ENCODE data around the gene LRBA. TPM values are rescaled to one million over a fixed set of nuclear protein-coding genes. Genes with fewer than 3 reads are reported as not detected.

The LRBA gene
- total RNA-seq, 1 donor from 2014 or later: 68.0 TPM

- no peaks in the 10 kb centered on the region for H3K27me3 ChIP-seq
- H3K36me3 ChIP-seq: no peaks in the 10 kb centered on the region
- peaks cover 22% of the 10 kb centered on the region for H3K4me1 ChIP-seq
- DNase-seq (ENCODE audit: extremely low spot score in 2 of 2): no peak
- H3K9me3 ChIP-seq: no peaks in the 10 kb centered on the region
- H3K27ac ChIP-seq: no peak overlapping the region
- intact Hi-C loops (cut with DNase I): no loop called here
- no peak for TF ChIP-seq POLR2A (IDR thresholded peaks at IDR 0.05)
- no peak for TF ChIP-seq POLR2AphosphoS5 (IDR thresholded peaks at IDR 0.05; ENCODE audit: insufficient read depth in 1 of 2, low read depth in 1 of 2)
- TF ChIP-seq CTCF (IDR thresholded peaks at IDR 0.05): no peak
- H3K4me3 ChIP-seq: no peak overlapping the region
These were observed 40.3 kb downstream of the LRBA start for GRCh38 chr4:150974750-150975149.

GRCh38 chr4:150974252-150974640 lies 40.8 kb downstream of the LRBA start:
- H3K36me3 ChIP-seq: no peaks in the 10 kb centered on the region
- no peaks in the 10 kb centered on the region for H3K9me3 ChIP-seq
- peaks cover 22% of the 10 kb centered on the region for H3K4me1 ChIP-seq
- TF ChIP-seq CTCF (IDR thresholded peaks at IDR 0.05): no peak
- no peak for TF ChIP-seq POLR2A (IDR thresholded peaks at IDR 0.05)
- no peak for TF ChIP-seq POLR2AphosphoS5 (IDR thresholded peaks at IDR 0.05; ENCODE audit: insufficient read depth in 1 of 2, low read depth in 1 of 2)
- H3K4me3 ChIP-seq: no peak overlapping the region
- no peak for DNase-seq (ENCODE audit: extremely low spot score in 2 of 2)
- H3K27me3 ChIP-seq: no peaks in the 10 kb centered on the region
- intact Hi-C loops (cut with DNase I): no loop called here
- no peak overlapping the region for H3K27ac ChIP-seq

- no peak for TF ChIP-seq CTCF (IDR thresholded peaks at IDR 0.05)
- no peak for TF ChIP-seq POLR2AphosphoS5 (IDR thresholded peaks at IDR 0.05; ENCODE audit: insufficient read depth in 1 of 2, low read depth in 1 of 2)
- TF ChIP-seq POLR2A (IDR thresholded peaks at IDR 0.05): no peak
- DNase-seq (ENCODE audit: extremely low spot score in 2 of 2): no peak
- H3K4me3 ChIP-seq: no peak overlapping the region
- no peaks in the 10 kb centered on the region for H3K36me3 ChIP-seq
- intact Hi-C loops (cut with DNase I): no loop called here
- H3K27ac ChIP-seq: no peak overlapping the region
- peaks cover 22% of the 10 kb centered on the region for H3K4me1 ChIP-seq
- no peaks in the 10 kb centered on the region for H3K9me3 ChIP-seq
- H3K27me3 ChIP-seq: no peaks in the 10 kb centered on the region
These were observed 41.3 kb downstream of the LRBA start for GRCh38 chr4:150973626-150974251.

- intact Hi-C loops (cut with DNase I): no loop called here
- DNase-seq (ENCODE audit: extremely low spot score in 2 of 2): no peak
- Histone ChIP-seq H3K4me1 (peaks cover 22% of the 10 kb centered on the region), H3K4me3 (no peak overlapping the region), H3K27me3 (no peaks in the 10 kb centered on the region), H3K36me3 (no peaks in the 10 kb centered on the region), H3K27ac (no peak overlapping the region), H3K9me3 (no peaks in the 10 kb centered on the region)
- no peak for TF ChIP-seq POLR2AphosphoS5 (IDR thresholded peaks at IDR 0.05; ENCODE audit: insufficient read depth in 1 of 2, low read depth in 1 of 2)
- TF ChIP-seq CTCF (IDR thresholded peaks at IDR 0.05): no peak
- no peak for TF ChIP-seq POLR2A (IDR thresholded peaks at IDR 0.05)
These were observed 42.5 kb downstream of the LRBA start for GRCh38 chr4:150972592-150972991.

- no peaks in the 10 kb centered on the region for H3K9me3 ChIP-seq
- H3K4me3 ChIP-seq: no peak overlapping the region
- TF ChIP-seq POLR2A (IDR thresholded peaks at IDR 0.05): no peak
- no peak for TF ChIP-seq POLR2AphosphoS5 (IDR thresholded peaks at IDR 0.05; ENCODE audit: insufficient read depth in 1 of 2, low read depth in 1 of 2)
- TF ChIP-seq CTCF (IDR thresholded peaks at IDR 0.05): no peak
- H3K27me3 ChIP-seq: no peaks in the 10 kb centered on the region
- no peaks in the 10 kb centered on the region for H3K36me3 ChIP-seq
- no peak overlapping the region for H3K27ac ChIP-seq
- peaks cover 22% of the 10 kb centered on the region for H3K4me1 ChIP-seq
- intact Hi-C loops (cut with DNase I): no loop called here
- DNase-seq (ENCODE audit: extremely low spot score in 2 of 2): no peak
These were observed 43.2 kb downstream of the LRBA start for GRCh38 chr4:150971901-150972300.
